DOHH2 (cell line): ENCODE measurements around the gene MACC1.

Source experiments
- CTCF ChIP-seq: fragments of 200-600 bp; sonication (generic); IDR thresholded peaks from one replicate; pipeline ENCODE4 v1.5.1; 2014; ENCODE audit warnings: antibody characterized with exemption, mild to moderate bottlenecking, low read depth, low read length; ENCODE audit not compliant: poor library complexity, severe bottlenecking
- EZH2phosphoT487 ChIP-seq: fragments of 200-600 bp; sonication (generic); IDR thresholded peaks from 2 replicates; pipeline ENCODE4 v1.6.1; 2017; ENCODE audit warnings: borderline replicate concordance, mild to moderate bottlenecking, antibody characterized with exemption, low read length, moderate library complexity, mixed read lengths

- TF ChIP-seq CTCF: no peak
- TF ChIP-seq EZH2phosphoT487: no peak
Observed at GRCh38 chr7:20226860-20227259, 9.7 kb upstream of the MACC1 start.
